K562 (cell line): Measurements from ENCODE around the gene SFXN5. TPM values are rescaled to one million over a fixed set of nuclear protein-coding genes. Genes with fewer than 3 reads are reported as not detected.

ENCODE experiments used
- BRF2 ChIP-seq: IDR thresholded peaks from 3 replicates; pipeline ENCODE4 v1.6.1; 2011; ENCODE audit warnings: borderline replicate concordance, mild to moderate bottlenecking; ENCODE audit not compliant: insufficient read length, insufficient read depth
- CEBPG ChIP-seq, 3 experiments: fragments of 200-800 bp in 1 of 3; sonication (Bioruptor generic) in 1 of 3; sonication (generic) in 1 of 3; formaldehyde crosslinking in 1 of 3; IDR thresholded peaks in 2 of 3; conservative IDR thresholded peaks in 1 of 3; 2 replicates each; pipeline versions ENCODE4 v1.6.1 to v1.8.0; 2016 to 2022; ENCODE audit warnings: missing compliant biosample characterization in 2 of 3, missing genetic modification characterization in 2 of 3, mild to moderate bottlenecking in 1 of 3, missing genetic modification reagents in 1 of 3
- E2F6 ChIP-seq, 2 experiments: IDR thresholded peaks; 2 replicates each; pipeline ENCODE4 v1.6.1; 2011; ENCODE audit warnings: borderline replicate concordance in 1 of 2, control low read depth in 1 of 2, low read depth in 1 of 2, low read length in 1 of 2, mild to moderate bottlenecking in 1 of 2, mixed read lengths in 1 of 2, moderate library complexity in 1 of 2; ENCODE audit not compliant: insufficient read depth in 1 of 2, insufficient read length in 1 of 2, poor library complexity in 1 of 2, severe bottlenecking in 1 of 2; ENCODE audit errors: extremely low read depth in 1 of 2
- ETV6 ChIP-seq, 3 experiments: fragments of 150-350 bp in 1 of 3; sonication (generic) in 1 of 3; formaldehyde crosslinking in 1 of 3; IDR thresholded peaks; 2 replicates each; pipeline versions ENCODE4 v1.6.1 to v1.8.0; 2014 to 2022; ENCODE audit warnings: borderline replicate concordance in 2 of 3, low read depth in 2 of 3, antibody characterized with exemption in 1 of 3, low read length in 1 of 3, mild to moderate bottlenecking in 1 of 3, missing genetic modification reagents in 1 of 3
- GTF2E2 ChIP-seq: fragments of 200-800 bp; sonication (Bioruptor generic); IDR thresholded peaks from 2 replicates; pipeline ENCODE4 v1.6.1; 2016; ENCODE audit warnings: missing genetic modification characterization, missing compliant biosample characterization
- KHSRP ChIP-seq: fragments of 450-650 bp; IDR thresholded peaks from 2 replicates; pipeline ENCODE4 v1.6.1; 2017
- NBN ChIP-seq: fragments of 450-650 bp; IDR thresholded peaks from 2 replicates; pipeline ENCODE4 v1.6.1; 2016; ENCODE audit warnings: low read depth, mild to moderate bottlenecking
- NR1H2 ChIP-seq: sonication (generic); formaldehyde crosslinking; IDR thresholded peaks from 2 replicates; pipeline ENCODE4 v1.4.0; 2020; ENCODE audit warnings: mild to moderate bottlenecking, missing genetic modification reagents
- SNRNP70 ChIP-seq: fragments of 200-400 bp; formaldehyde crosslinking; optimal IDR thresholded peaks from 2 replicates; pipeline ENCODE3; 2017; ENCODE audit warnings: low read depth, low read length
- ZBTB1 ChIP-seq: sonication (generic); formaldehyde crosslinking; IDR thresholded peaks from 2 replicates; pipeline ENCODE4 v1.8.1; 2023; ENCODE audit warnings: missing genetic modification reagents, low read depth, mild to moderate bottlenecking, borderline replicate concordance
- ZNF133 ChIP-seq: fragments of 250-450 bp; sonication (Bioruptor Pico); IDR thresholded peaks from 2 replicates; pipeline ENCODE4 v1.4.0; 2020; ENCODE audit warnings: mild to moderate bottlenecking
- ZNF174 ChIP-seq: fragments of 250-450 bp; sonication (Bioruptor Pico); IDR thresholded peaks from 2 replicates; pipeline ENCODE4 v1.4.0; 2020; ENCODE audit warnings: mild to moderate bottlenecking
- ZNF311 ChIP-seq: fragments of 250-450 bp; sonication (Bioruptor Pico); IDR thresholded peaks from 2 replicates; pipeline ENCODE4 v1.4.0; 2020; ENCODE audit warnings: mild to moderate bottlenecking, moderate library complexity
- polyA plus RNA-seq, 8 experiments: library from polyadenylated mRNA; depleted of rRNA in 4 of 8; stranded (reverse) in 5 of 8; unstranded in 3 of 8; fragments of >200 nt; fragmentation: Nextera tagmentation in 2 of 8; fragmentation: Illumina TruSeq in 1 of 8; extraction: Ambion mirVana in 2 of 8; extraction: Trizol in 1 of 8; gene quantifications; 2 replicates each; pipeline versions ENCODE4 v1.2.1 to v1.2.3, GENCODE V29; 2011 to 2014; ENCODE audit warnings: inconsistent platforms in 1 of 8, missing spikeins in 1 of 8
- total RNA-seq, 7 experiments: library from RNA; depleted of rRNA in 6 of 7; stranded (reverse); fragments of >200 nt in 6 of 7; fragmentation: Illumina TruSeq in 2 of 7; extraction: Trizol in 2 of 7; gene quantifications; 2 replicates each; pipeline versions ENCODE4 v1.2.1 to v1.2.3, GENCODE V29; 2011 to 2021; ENCODE audit warnings: low replicate concordance in 1 of 7
- TF ChIP-seq, protein P1 (sequence below): sonication (generic); formaldehyde crosslinking; IDR thresholded peaks from 2 replicates; pipeline ENCODE4 v1.8.0; 2022; ENCODE audit warnings: missing genetic modification reagents, mild to moderate bottlenecking, borderline replicate concordance
- TF ChIP-seq, protein P2 (sequence below): sonication (generic); formaldehyde crosslinking; IDR thresholded peaks from 2 replicates; pipeline ENCODE4 v1.5.0; 2020; ENCODE audit warnings: missing genetic modification reagents
- TF ChIP-seq, protein P3 (sequence below): fragments of 250-450 bp; sonication (Bioruptor Pico); IDR thresholded peaks from 2 replicates; pipeline ENCODE4 v1.5.0; 2020; ENCODE audit warnings: mild to moderate bottlenecking

Gene SFXN5
- total and polyA plus RNA-seq, 9 of the 15 experiments (the other 6 are each of a cell fraction or from before 2014, with no cell fraction given) = 8.3 to 22.6 (median 16.0) TPM

DNA sequence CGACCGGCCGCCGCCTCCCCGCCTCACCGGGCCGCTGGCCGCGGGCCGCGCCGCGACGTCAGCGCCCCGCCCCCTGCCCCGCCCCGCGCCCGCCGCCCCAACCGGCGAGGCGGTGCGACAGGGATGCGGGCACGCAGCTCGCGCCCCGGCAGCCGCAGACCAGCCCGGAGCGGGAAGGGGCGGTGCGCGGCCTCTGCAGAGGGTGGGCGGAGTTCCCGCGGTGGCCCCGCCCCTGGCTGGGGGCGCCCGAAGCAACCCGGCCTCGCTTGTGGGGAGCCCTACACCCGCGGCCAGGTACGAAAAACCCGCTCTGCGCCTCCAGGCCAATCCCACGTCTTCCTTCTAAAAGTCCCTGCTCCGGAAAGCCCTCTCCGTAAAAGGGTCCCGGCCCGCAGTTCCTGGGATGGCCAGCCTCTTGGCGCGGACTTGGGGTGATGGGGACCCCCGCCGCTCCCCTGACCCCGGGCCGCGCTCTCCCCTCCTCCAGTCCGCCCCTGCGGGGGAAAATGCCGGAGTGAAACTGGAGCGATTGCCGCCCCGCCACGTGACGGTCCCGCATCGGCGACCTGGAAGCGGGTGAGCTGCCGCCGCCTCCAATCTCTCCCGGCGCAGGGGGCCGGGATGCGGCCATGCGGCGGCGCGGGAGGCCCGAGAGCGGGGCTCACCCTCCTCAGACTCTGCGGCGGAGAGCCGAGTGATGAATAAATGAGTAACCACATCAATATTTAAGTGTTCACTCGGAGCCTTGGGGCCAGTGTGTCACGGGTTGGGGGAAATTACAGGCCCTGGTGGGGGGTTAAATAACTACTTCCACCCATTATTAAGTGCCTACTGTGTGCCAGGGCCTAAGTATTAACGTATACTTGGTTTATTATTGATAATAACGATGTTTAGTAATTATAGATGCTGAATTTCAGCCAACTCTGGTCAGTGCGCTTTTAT is 41.7 kb upstream of the SFXN5 start, which contains the start of gene RAB11FIP5 (continued):
- TF ChIP-seq CEBPG (CRISPR knock-in tag; IDR thresholded peaks at IDR 0.05) (no peak), CEBPG (tag; conservative IDR thresholded peaks at IDR 0.05 in 1 of 2, IDR thresholded peaks at IDR 0.05 in 1 of 2) (no peak), GTF2E2 (tag) (no peak), SNRNP70 (no peak), ZNF311 (CRISPR knock-in tag) (no peak), ZNF133 (CRISPR knock-in tag) (no peak), E2F6 (IDR thresholded peaks at IDR 0.05; ENCODE audit: borderline replicate concordance in 1 of 2, extremely low read depth in 1 of 2, insufficient read depth in 1 of 2, insufficient read length in 1 of 2, low read depth in 1 of 2, low read length in 1 of 2, poor library complexity in 1 of 2, severe bottlenecking in 1 of 2) (peak; percentile 59 to 79), ETV6 (IDR thresholded peaks at IDR 0.05; ENCODE audit: borderline replicate concordance in 1 of 2, low read depth in 2 of 2, low read length in 1 of 2) (no peak), ETV6 (CRISPR knock-in tag; IDR thresholded peaks at IDR 0.05; ENCODE audit: borderline replicate concordance) (no peak), ZNF174 (CRISPR knock-in tag) (no peak), BRF2 (no peak), KHSRP (no peak), NBN (no peak), NR1H2 (CRISPR knock-in tag) (no peak), ZBTB1 (CRISPR knock-in tag) (peak; percentile 57)
- TF ChIP-seq, protein P1, sequence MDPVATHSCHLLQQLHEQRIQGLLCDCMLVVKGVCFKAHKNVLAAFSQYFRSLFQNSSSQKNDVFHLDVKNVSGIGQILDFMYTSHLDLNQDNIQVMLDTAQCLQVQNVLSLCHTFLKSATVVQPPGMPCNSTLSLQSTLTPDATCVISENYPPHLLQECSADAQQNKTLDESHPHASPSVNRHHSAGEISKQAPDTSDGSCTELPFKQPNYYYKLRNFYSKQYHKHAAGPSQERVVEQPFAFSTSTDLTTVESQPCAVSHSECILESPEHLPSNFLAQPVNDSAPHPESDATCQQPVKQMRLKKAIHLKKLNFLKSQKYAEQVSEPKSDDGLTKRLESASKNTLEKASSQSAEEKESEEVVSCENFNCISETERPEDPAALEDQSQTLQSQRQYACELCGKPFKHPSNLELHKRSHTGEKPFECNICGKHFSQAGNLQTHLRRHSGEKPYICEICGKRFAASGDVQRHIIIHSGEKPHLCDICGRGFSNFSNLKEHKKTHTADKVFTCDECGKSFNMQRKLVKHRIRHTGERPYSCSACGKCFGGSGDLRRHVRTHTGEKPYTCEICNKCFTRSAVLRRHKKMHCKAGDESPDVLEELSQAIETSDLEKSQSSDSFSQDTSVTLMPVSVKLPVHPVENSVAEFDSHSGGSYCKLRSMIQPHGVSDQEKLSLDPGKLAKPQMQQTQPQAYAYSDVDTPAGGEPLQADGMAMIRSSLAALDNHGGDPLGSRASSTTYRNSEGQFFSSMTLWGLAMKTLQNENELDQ (CRISPR knock-in tag) = no peak
- TF ChIP-seq, protein P2, sequence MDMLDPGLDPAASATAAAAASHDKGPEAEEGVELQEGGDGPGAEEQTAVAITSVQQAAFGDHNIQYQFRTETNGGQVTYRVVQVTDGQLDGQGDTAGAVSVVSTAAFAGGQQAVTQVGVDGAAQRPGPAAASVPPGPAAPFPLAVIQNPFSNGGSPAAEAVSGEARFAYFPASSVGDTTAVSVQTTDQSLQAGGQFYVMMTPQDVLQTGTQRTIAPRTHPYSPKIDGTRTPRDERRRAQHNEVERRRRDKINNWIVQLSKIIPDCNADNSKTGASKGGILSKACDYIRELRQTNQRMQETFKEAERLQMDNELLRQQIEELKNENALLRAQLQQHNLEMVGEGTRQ = peak; percentile 78
- TF ChIP-seq, protein P3, sequence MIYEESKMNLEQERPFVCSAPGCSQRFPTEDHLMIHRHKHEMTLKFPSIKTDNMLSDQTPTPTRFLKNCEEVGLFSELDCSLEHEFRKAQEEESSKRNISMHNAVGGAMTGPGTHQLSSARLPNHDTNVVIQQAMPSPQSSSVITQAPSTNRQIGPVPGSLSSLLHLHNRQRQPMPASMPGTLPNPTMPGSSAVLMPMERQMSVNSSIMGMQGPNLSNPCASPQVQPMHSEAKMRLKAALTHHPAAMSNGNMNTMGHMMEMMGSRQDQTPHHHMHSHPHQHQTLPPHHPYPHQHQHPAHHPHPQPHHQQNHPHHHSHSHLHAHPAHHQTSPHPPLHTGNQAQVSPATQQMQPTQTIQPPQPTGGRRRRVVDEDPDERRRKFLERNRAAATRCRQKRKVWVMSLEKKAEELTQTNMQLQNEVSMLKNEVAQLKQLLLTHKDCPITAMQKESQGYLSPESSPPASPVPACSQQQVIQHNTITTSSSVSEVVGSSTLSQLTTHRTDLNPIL (CRISPR knock-in tag) = no peak
